Activated naive CD8-positive, alpha-beta T cell treated with anti-CD3 and anti-CD28 coated beads, Interleukin-2, amount 50 U/mL, for 24 hours (primary cell): ENCODE data around the gene PRDM1.

Experiments used
- ATAC-seq: fragments of 150-1000 bp; cut with Tn5 transposase; one replicate; pipeline ENCODE4 v1.10.0; 2021
- DNase-seq: peaks from one replicate; pipeline ENCODE4 v3.0.0; 2021
- H3K27ac Mint-ChIP-seq: one replicate; pipeline ENCODE4 v1.8.0; 2021; ENCODE audit warnings: mild to moderate bottlenecking, mixed read lengths
- H3K27me3 Mint-ChIP-seq: one replicate; pipeline ENCODE4 v1.8.0; 2021; ENCODE audit warnings: mixed read lengths
- H3K36me3 Mint-ChIP-seq: one replicate; pipeline ENCODE4 v1.8.0; 2021; ENCODE audit warnings: low read depth, mixed read lengths
- H3K4me1 Mint-ChIP-seq: one replicate; pipeline ENCODE4 v1.8.0; 2021; ENCODE audit warnings: mixed read lengths
- H3K4me3 Mint-ChIP-seq: one replicate; pipeline ENCODE4 v1.8.0; 2021; ENCODE audit warnings: mild to moderate bottlenecking, moderate library complexity, mixed read lengths
- H3K9me3 Mint-ChIP-seq: one replicate; pipeline ENCODE4 v1.8.0; 2021; ENCODE audit warnings: mixed read lengths

The PRDM1 gene

DNA sequence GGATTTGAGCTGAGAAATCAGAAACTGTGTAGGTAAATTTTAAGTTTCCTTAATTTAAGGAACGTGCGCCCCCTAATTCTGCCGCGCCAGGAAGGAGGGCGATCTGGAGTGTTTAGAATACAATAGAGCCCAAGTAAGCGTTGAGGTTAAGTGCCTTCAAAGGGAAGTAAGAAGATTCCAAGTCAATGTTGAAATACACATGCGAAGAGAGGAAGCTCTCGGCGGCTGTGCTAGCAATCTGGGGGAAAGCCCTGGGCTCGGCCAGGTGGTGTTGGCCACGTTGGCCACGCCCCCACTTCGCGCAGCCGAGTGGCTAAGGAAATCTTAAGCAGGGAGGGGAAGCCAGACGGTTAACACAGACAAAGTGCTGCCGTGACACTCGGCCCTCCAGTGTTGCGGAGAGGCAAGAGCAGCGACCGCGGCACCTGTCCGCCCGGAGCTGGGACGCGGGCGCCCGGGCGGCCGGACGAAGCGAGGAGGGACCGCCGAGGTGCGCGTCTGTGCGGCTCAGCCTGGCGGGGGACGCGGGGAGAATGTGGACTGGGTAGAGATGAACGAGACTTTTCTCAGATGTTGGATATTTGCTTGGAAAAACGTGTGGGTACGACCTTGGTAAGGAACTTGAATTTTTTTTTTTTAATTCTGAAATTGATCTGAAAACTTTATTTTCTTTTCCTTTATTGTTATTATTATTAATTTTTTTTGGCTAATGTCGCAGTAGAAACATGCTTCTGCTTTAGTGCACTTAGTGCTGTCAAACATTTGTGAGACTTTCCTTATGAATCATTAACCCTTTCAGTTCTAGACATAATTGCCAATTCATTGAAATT, at the start of gene PRDM1:
PRDM1 (plus strand) TSS at position 353 of the 830 bp plus-strand sequence; CDS start at position 571, 218 bp downstream.
- DNase-seq = peak; percentile 79
- ATAC-seq = peak; percentile 79
- Mint-ChIP-seq H3K36me3 (no peaks in the 10 kb centered on the region), H3K4me3 (peak within 1 kb of the TSS; percentile 84), H3K27me3 (peaks cover 47% of the 10 kb centered on the region), H3K9me3 (no peaks in the 10 kb centered on the region), H3K27ac (peak within 1 kb of the TSS; percentile 61), H3K4me1 (peaks cover 71% of the 10 kb centered on the region)

DNA sequence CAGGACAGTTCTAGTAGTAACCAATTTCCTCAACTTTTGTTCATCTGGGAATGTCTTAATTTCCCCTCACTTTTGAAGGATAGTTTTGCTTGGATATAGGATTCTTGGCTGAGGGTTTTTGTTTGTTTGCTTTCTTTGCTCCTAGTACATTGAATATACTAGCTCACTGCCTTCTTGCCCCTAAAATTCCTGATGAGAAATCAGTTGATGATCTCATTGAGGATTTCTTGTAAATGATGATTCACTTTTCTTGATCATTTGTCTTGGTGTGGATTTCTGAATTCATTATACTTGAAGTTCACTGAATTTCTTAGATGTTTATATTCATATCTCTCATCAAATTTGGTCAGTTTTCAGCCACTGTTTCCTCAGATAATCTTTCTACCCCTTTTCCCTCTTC, 49.1 kb upstream of the PRDM1 start:
- Mint-ChIP-seq H3K36me3 (peaks cover 3% of the 10 kb centered on the region), H3K27me3 (no peaks in the 10 kb centered on the region), H3K27ac (peak overlapping the region; percentile 28), H3K4me3 (no peak overlapping the region), H3K9me3 (peaks cover 15% of the 10 kb centered on the region), H3K4me1 (peaks cover 9% of the 10 kb centered on the region)
- DNase-seq = no peak
- ATAC-seq = no peak

DNA sequence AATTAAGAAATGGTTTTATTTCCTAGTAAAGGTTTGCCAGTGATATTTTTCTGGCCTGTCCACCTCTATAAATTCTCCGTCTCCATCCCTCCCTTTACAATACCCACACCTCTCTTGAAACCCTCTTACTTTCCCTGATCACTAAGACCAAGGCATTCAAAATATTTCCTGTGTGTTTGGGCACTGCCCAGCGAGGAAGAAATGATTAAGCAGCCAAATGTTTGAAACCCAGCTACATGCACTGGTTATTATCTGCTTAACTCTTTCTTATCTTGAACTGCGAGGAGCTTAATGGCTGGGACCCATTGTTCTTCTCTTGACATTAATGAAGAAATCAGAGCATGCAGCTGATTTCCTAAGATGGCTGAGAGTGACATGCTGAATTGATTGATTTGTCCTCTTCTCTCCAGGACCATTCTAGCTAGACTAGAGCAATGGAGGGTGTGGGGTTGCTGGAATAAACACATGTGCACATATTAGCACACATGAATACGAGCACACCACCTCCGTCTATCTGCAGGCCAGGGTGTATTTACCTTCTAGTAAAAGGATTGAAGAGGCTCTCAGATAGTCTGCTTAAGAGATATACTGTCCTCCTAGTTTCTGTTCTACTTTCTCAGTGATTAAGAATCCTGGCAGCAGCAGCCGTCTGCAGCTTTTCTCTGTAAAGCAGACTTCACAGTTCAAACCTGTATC, 46.1 kb upstream of the PRDM1 start:
- Mint-ChIP-seq H3K4me1 (peaks cover 9% of the 10 kb centered on the region), H3K4me3 (no peak overlapping the region), H3K27me3 (peaks cover 2% of the 10 kb centered on the region), H3K9me3 (peaks cover 15% of the 10 kb centered on the region), H3K36me3 (peaks cover 3% of the 10 kb centered on the region), H3K27ac (no peak overlapping the region)
- ATAC-seq = no peak
- DNase-seq = no peak

DNA sequence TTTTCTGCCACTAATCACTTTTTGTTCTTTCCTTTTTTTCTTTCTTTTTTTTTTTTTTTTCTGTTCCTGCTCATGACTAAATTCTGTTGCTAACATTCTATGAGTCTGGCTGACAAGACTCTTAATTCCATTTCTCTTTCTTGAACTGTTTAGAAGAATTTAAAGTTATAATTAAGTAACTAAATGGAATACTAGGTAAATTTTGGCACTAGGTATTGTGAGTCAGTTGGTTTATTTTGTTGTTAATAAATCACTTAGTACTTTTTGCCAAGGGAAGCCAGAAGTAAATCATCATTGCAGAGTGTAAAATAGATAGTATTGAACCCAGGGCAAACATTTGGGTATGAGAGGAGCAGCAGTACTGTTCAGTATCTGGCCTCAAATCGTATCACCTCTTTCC, 42.0 kb upstream of the PRDM1 start:
- no peak for DNase-seq
- Mint-ChIP-seq H3K36me3 (no peaks in the 10 kb centered on the region), H3K27ac (no peak overlapping the region), H3K9me3 (no peaks in the 10 kb centered on the region), H3K4me1 (no peaks in the 10 kb centered on the region), H3K27me3 (peaks cover 2% of the 10 kb centered on the region), H3K4me3 (no peak overlapping the region)
- ATAC-seq = no peak

DNA sequence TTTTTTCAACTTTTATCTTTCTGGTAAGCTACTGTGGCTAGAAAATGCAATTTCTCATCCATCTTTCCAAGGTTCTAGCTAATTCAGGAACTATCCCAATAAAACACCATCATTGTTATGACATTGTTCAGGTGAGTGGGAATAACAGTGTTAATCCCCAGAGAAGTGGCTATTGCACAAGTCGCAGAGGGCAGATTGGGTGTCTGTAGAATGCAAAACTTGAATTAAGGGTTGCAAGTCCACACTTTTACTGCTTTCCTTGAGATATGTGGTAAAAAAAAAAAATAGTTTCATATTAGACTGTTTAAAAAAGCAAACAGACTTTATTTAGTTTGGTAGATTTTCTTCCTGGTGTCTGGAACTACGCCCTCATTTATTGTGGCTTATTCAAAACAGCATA, 41.1 kb upstream of the PRDM1 start:
- Mint-ChIP-seq H3K4me3 (no peak overlapping the region), H3K4me1 (no peaks in the 10 kb centered on the region)

DNA sequence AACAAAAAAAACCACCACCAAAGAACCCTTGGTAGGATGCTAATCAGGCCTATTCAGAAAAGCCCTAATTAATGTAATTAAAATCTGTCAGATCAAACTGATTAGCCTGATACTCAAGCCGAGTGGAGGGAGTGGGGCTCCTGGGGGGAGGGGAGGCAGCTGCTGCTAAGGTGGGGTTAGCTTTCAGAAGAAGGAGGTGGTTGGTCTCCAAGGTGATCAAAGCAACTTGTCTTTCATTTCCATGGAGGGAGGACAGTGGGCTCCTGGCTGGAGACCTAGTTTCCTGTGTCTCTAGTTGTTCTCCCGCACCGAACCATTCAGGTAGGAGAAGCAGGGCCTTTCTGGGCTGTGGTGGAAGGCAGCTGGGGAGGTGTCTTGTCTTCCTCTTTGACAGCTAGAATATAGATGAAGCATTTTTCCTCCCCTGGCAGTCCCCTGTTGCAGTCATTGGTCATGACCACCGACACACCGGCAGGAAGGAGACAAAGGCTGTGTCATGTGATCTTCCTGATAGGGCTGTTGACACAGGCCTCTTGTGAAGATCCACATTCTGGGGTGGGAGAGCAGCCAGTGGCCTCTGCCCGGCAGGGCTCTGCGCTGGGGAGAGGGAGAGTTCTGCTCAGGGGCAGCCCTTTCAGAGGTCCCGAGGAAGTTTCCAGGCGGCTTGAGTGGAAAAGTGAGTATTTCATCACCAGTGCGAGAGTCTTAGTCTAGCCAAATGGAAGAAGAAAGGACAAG, 39.9 kb upstream of the PRDM1 start:
- no peak overlapping the region for H3K4me3 Mint-ChIP-seq
- no peaks in the 10 kb centered on the region for H3K9me3 Mint-ChIP-seq
- DNase-seq (no peak), ATAC-seq (no peak)
- no peaks in the 10 kb centered on the region for H3K4me1 Mint-ChIP-seq
- H3K27ac Mint-ChIP-seq = no peak overlapping the region
- no peaks in the 10 kb centered on the region for H3K36me3 Mint-ChIP-seq
- H3K27me3 Mint-ChIP-seq = peaks cover 6% of the 10 kb centered on the region

More for the DNA sequence above, 41.1 kb upstream of the PRDM1 start:
- H3K9me3 Mint-ChIP-seq = no peaks in the 10 kb centered on the region
- no peaks in the 10 kb centered on the region for H3K36me3 Mint-ChIP-seq
- no peak for DNase-seq
- no peak for ATAC-seq
- no peak overlapping the region for H3K27ac Mint-ChIP-seq
- H3K27me3 Mint-ChIP-seq = peaks cover 6% of the 10 kb centered on the region

DNA sequence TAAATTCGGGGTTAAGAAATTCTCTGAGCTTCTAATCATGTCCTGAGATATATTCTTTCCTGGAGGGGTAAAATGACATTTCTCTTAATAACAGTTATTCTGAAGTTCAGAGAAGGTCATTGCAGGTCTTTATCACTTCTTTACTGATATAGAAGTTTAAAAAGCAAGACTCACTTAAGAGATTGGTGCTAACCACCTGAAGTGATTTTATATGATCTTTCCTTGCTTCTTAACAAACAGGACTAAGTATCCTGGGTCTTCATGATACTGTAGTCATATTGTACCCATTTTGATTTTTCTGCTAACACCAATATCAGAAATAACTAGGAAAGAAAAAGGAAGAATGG, 39.3 kb upstream of the PRDM1 start:
- DNase-seq = no peak
- Mint-ChIP-seq H3K36me3 (no peaks in the 10 kb centered on the region), H3K27ac (no peak overlapping the region), H3K4me1 (no peaks in the 10 kb centered on the region), H3K27me3 (peaks cover 6% of the 10 kb centered on the region), H3K4me3 (no peak overlapping the region), H3K9me3 (no peaks in the 10 kb centered on the region)
- ATAC-seq = no peak

DNA sequence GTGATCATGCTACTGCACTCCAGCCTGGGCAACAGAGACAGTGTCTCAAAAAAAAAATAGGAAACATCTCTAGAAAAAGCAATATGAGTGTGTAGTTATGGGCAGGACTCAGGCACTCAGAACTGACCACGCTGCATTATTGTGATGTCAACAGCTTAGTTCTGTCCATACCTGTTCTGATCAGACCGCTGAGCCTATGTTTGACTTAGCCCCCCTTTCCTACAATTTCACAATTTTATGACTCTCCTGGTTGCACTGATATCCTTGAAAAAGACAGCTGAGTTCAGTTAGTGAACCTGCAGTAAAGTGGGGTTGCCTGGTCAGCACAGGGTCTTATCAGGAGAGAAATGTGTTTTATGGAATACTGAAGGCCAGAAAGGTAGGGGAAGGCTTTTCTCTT, 37.8 kb upstream of the PRDM1 start:
- Mint-ChIP-seq H3K9me3 (no peaks in the 10 kb centered on the region), H3K27me3 (peaks cover 4% of the 10 kb centered on the region), H3K27ac (no peak overlapping the region), H3K36me3 (no peaks in the 10 kb centered on the region), H3K4me3 (no peak overlapping the region), H3K4me1 (no peaks in the 10 kb centered on the region)
- DNase-seq (no peak), ATAC-seq (no peak)

DNA sequence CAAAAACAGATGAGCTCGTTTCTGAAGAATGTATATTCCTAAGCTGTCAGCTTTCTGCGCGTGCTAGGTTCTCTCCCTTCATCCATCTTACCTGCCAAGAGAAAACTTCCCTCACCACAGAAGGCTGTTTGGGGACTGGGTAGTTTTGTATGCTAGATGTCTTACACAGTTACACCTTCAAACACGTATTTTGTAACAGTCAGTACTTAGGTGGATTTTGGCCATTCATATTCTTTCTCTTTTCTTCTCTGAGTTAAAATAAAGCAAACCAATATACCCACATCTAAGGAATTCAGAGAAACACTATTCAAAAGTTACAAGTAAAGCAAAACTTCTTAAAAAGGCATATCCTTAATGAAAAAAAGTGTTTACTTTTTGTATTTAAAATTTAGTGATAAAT, 35.6 kb upstream of the PRDM1 start:
- no peak for ATAC-seq
- H3K36me3 Mint-ChIP-seq = no peaks in the 10 kb centered on the region

DNA sequence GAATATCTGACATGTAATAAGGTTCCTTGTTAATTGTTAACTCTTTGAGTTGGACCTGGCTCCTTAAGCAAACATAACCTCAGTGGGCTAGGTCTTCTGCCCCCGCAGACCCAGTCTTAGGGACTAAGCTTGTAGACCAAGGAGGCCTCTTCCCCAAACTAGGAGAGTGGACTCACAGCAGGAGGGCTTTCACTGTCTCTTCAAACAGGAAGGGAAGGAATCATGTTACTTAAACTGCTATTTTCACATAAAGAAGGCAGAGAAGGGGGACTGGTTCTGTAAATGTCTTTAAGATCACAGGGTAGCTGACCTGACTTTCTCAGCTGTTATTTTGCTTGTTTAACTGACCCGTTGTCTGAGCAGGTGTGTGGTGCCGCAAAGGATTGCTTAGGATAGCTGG, 34.9 kb upstream of the PRDM1 start:
- no peaks in the 10 kb centered on the region for H3K36me3 Mint-ChIP-seq
- DNase-seq (no peak), ATAC-seq (no peak)
- H3K4me3 Mint-ChIP-seq = no peak overlapping the region
- H3K9me3 Mint-ChIP-seq = no peaks in the 10 kb centered on the region
- H3K4me1 Mint-ChIP-seq = peaks cover 4% of the 10 kb centered on the region
- peaks cover 4% of the 10 kb centered on the region for H3K27me3 Mint-ChIP-seq
- no peak overlapping the region for H3K27ac Mint-ChIP-seq

More for the DNA sequence above, 35.6 kb upstream of the PRDM1 start:
- no peak overlapping the region for H3K27ac Mint-ChIP-seq
- no peaks in the 10 kb centered on the region for H3K4me1 Mint-ChIP-seq
- no peak for DNase-seq
- H3K4me3 Mint-ChIP-seq = no peak overlapping the region
- H3K9me3 Mint-ChIP-seq = no peaks in the 10 kb centered on the region
- H3K27me3 Mint-ChIP-seq = peaks cover 4% of the 10 kb centered on the region

DNA sequence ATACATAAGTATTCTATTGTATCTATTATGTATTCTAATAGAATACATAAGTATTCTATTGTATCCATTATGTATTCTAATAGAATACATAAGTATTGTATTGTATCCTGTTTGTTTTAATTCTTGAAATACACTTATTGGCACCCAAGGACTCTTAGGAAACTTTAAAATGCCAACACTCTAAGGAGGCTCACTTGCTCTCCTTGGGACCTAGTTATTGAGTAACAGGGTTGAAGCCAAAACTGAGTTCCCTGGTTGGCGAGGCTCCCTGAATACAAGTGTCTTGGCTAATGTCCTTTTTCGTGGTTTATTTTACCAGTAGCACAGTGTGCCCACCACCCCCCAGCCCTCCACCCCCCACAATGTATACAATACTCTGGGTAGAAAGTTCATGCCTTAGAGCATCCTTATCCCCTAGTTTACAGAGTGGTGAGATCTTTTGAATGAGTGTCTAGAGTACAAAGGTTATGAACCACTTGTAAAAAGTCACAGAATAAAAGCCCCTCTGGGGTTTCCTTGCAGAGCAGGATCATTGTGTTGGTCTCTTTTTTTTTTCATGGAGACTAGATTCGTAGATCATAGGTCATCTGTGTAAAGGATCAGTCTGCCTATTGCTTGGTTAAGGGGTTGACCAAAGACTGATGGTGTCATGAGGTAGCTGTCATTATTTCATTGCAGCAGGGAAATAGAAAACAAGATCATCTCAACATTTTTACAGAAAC, 32.5 kb upstream of the PRDM1 start:
- H3K27ac Mint-ChIP-seq = no peak overlapping the region
- DNase-seq (no peak), ATAC-seq (no peak)
- H3K36me3 Mint-ChIP-seq = no peaks in the 10 kb centered on the region
- peaks cover 11% of the 10 kb centered on the region for H3K4me1 Mint-ChIP-seq
- peaks cover 8% of the 10 kb centered on the region for H3K27me3 Mint-ChIP-seq
- no peak overlapping the region for H3K4me3 Mint-ChIP-seq
- H3K9me3 Mint-ChIP-seq = no peaks in the 10 kb centered on the region

DNA sequence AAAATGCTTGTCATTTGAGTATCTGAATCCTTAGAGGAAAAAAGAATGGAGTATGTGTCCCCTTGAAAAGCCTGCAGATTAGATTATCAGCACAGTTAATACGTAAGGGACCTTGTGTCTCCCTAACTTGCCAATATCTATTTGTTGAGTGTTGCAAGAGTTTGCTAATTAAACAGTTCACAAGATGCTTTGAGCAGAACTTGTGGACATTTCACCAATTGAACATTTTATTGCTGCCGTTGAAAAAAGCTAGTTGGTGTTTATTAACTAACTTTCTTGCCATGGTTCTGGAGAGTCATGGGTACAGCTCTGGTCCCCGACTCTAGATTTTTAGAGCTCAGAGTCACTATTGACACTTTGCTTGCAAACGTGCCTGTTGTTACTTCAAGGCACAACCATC, 30.6 kb upstream of the PRDM1 start:
- H3K4me3 Mint-ChIP-seq = no peak overlapping the region

DNA sequence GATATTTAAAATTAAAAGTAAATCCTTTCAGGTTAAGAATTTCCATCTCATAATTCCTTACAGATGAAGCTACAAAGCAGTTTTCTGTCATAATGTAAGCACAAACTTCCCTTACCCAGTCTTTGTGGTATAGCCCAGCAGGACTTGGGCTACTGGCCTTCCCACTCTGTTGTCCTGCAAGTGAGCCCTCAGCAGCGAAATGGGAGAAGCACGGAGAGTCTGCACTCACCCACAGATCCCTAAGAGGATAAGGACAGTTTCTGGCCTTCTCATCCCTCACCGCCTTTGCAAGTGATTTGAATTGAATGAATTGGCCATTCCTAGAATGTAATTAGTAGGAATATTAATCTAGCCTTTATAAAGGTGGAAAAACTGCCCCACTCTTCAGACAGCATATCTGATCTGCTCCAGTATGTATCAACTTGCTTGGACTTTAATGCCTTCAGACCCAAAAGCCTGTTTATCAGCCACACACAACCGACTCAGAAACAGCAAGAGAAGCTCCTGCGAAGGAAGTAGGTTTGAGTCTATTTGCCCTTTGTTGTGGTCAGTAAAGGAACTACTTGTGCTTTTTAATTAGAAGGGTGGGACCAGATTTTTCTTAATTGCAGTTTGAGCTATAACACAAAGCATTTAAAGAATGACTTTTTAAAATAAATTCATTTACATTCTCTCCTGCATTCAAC, 29.9 kb upstream of the PRDM1 start:
- H3K9me3 Mint-ChIP-seq = no peaks in the 10 kb centered on the region
- peaks cover 4% of the 10 kb centered on the region for H3K27me3 Mint-ChIP-seq
- ATAC-seq (no peak), DNase-seq (no peak)
- H3K4me3 Mint-ChIP-seq = no peak overlapping the region
- H3K36me3 Mint-ChIP-seq = no peaks in the 10 kb centered on the region
- H3K4me1 Mint-ChIP-seq = peaks cover 11% of the 10 kb centered on the region
- H3K27ac Mint-ChIP-seq = no peak overlapping the region

More for the DNA sequence above, 30.6 kb upstream of the PRDM1 start:
- Mint-ChIP-seq H3K27me3 (peaks cover 4% of the 10 kb centered on the region), H3K9me3 (no peaks in the 10 kb centered on the region), H3K4me1 (peaks cover 11% of the 10 kb centered on the region), H3K36me3 (no peaks in the 10 kb centered on the region), H3K27ac (no peak overlapping the region)
- no peak for DNase-seq
- no peak for ATAC-seq
